Measurements from ENCODE around the gene ZBTB7C.

ZBTB7C gene

GRCh38 chr18:48045744-48046143 is 363.4 kb downstream of the ZBTB7C start:
- no peak for DNase-seq

- DNase-seq = no peak
Observed at GRCh38 chr18:48044944-48045343, 364.2 kb downstream of the ZBTB7C start.

GRCh38 chr18:48043166-48043565 is 366.0 kb downstream of the ZBTB7C start:
- DNase-seq = no peak

DNA sequence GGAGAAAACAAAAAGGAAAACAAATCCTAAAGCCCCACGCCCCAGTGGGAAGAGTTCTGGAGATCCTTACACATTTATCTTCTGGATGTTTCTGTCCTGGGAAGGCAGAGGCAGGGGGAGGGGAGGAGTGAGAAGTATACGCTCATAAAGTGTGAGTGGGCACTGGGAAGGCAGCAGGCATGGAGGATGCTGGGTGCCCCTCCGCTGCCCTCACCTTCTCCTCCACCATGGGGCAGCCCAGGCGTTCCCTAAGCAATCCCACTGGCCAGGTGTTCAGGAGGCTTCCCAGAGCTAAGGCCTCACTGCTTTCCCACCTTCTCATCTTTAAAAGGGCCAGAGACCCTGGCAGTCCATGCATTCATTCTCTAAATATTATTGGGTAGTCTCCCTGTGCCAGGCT is 366.8 kb downstream of the ZBTB7C start:
- DNase-seq = no peak

GRCh38 chr18:48040457-48041110 is 368.6 kb downstream of the ZBTB7C start:
- DNase-seq = no peak

GRCh38 chr18:48039769-48040215 is 369.4 kb downstream of the ZBTB7C start:
- no peak for DNase-seq

- no peak for DNase-seq
Observed at GRCh38 chr18:48038636-48039035, 370.5 kb downstream of the ZBTB7C start.

DNA sequence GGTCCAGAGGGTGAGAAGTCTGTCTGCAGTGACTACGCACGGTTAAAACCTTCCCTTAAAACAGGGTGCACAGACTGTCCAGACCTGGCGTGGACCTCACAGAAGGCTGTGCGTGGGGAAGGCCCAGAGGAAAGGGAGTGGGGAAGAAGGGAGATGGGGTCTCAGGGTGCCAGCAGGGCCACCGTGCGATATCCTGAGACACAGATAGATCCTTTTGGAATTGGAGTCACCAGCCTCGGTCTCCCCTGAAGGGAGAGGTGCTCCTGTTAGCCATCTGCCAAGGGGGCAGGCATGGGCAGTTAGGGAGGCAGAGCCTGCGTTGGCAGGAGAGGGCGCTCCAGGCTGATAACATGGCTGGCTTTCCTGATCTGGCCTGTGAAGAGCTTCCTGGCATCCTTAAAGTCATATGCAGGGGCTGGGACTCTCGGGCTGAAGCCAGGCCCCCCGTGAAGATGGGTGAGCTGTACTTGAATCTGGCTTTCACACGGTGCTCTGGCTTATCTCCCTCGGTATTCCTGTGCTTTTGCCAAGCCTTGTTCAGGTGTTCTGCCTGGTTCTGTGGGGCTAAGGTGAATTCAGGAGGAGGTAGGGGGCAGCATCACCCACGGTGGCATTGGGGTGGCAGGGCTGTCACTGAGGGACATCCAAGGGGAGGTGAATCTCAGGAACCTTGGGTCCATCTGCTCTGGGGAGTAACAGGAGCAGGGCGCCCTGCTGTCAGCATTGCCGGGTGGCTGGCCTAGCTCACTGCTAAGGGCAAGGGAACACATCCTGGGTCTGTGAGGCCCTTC is 371.5 kb downstream of the ZBTB7C start:
- no peak for DNase-seq

DNA sequence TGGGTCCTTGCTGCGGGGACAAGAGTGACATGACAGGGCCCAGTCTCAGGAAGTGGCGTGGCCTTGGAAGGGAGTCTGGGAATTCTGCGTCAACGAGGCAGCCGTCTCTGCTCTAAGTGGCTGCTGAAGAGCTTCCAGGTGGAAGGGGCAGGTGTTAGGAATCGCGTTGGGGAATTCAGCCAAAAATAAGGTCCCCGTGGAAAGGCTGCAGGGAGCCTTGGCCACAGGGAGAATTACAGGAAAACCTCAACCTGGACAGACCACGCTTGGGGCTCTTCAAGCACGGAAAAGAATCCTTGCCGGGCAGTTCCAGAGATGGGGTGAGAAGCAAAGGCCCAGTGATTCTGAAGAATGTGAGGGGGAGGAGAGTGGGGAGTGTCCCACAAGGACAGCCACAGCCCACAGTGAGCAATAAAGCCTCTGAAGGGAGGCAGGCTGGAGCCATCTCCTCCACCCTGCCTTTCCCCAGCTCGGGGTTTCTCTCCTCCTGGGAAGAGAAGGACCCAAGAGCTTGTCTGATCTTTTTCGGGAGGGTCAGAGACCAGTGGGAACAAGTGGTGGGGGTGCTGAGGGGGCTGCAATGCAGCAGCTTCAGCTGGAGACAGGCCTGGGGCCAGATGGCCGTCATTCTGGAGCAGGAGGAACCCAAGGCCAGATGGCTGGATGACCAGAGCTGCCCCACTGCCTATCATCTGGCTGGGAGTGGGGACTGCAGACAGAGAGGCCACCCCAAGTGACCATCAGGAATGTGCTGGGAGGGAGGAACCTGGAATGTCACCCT is 372.4 kb downstream of the ZBTB7C start:
- DNase-seq = no peak

DNA sequence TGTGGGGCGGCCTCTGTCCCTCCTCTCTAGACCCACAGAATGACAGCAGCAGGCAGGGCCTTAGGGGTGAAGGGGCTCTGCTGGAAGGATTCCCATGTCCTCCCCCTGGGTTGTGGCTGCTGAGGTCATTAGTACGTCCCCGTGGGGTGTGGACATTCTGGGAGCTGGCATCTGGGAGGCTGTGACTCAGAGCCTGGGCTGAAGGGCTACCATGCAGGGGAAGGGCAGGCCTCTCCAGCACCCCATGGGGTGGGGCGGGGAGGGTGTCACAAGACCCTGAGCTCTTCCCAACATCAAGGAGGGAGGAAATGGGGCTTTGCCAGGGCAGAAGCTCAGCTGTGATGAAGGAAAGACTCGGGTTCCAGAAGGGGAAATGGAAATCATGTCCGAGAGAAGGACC is 373.0 kb downstream of the ZBTB7C start:
- DNase-seq = no peak

DNA sequence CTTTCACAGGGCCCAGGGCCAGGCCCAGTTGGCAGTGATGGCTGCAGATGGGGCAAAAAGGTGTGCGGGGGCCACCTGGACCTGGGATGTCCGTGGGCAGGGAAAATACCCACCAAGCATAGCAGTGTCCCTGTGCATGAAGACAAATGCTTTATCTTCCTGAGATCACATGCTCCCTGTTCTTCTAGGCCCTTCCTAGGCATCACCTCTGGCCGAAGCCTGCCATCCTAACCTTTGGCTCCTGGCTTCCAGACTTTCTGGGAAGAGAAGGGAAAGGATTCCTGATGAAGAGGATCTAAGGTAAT is 373.7 kb downstream of the ZBTB7C start:
- no peak for DNase-seq

- DNase-seq = no peak
Observed at GRCh38 chr18:48034651-48035555, 374.3 kb downstream of the ZBTB7C start.

- DNase-seq = no peak
Observed at GRCh38 chr18:48033790-48034650, 375.2 kb downstream of the ZBTB7C start.

- DNase-seq = no peak
Observed at GRCh38 chr18:48032876-48033789, 376.1 kb downstream of the ZBTB7C start.

DNA sequence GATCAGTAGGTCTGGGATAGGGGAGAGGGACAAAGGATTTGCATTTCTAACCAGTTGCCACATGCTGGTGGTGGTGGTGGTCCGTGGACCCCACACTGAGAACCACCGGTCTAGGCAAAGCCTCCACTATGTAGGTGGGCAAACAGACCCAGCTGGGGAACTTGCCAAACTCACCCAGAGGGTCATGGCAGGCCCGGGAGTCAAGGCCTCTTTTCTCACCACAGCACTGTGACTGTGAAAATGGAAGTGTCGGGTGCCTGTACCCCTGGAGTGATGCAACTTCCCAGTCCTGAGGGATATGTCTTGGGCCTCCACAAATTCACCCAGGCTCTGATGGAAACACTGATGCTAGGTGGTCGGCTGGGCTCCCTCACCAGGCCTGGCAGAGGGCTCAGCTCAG is 377.5 kb downstream of the ZBTB7C start:
- DNase-seq = no peak

DNA sequence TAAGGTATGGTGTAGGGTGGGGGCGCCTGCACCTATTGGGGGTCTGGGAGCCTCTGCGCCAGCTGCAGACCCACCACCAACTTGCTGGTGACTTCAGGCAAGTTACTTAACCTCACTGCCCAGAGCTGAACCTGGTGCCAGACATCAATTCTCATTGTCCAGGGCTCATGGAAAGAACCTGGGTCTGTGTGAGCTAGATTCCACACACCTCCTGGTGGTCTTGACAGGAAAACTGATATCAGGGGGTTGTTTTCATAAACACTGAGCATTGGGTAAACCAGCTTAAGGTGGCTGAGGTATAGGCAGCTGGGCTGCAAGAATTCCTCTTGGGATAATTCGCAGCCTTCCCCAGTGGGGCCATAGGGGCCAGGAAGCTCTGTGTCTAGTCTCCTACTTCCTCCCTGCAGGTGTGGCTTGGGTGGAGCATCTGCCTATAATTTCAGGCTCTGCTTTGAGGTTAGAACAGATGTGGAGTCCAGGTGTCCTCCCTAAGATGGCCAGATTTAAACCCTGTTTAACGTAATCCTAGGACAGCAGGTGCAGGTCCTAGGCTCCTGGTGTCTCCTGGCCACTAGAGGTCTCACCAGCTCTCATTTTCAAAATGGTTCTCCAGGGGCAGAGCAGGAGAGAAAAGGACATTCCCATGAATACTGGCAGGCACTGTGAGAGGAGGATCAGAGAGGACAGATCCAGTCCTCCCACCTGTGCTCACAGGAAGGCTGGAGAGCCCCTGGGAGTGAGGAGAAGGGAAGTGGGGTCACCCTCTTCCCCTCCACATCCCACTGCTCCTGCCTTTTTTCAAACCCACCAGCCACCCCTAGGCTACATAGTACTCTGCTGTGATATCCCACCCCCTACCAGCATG is 378.3 kb downstream of the ZBTB7C start:
- DNase-seq = peak; percentile 60

DNA sequence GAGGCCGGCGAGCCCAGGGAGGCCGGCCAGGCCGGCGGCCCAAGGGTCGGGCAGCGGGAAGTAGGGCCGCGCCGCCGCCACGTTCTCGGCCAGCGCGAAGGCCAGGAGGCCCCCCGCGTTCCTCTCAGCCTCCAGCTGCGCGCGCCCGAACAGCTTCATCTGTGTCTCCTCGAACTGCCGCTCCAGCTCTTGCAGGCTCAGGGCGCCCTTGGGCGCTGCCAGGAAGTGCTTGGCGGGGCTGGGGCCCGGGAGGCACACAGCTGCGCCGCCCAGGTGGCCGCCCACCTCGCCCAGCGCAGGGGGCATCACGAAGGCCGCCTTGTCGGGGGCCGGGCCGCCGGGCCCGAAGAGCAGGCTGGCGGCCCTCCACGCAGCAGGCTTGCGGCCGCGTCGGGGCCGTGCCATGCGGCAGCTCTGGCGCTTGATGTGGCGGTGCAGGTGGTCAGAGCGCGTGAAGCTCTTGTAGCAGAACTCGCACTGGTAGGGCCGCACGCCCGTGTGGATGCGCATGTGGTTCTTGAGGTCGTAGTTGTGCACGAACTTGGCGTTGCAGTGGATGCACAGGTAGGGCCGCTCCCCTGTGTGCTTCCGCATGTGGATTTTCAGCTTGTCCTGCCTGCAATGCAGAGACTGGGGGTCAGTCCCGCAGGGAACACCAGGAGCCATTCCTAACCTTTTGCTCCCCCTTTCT is 379.7 kb downstream of the ZBTB7C start:
- DNase-seq = no peak

DNA sequence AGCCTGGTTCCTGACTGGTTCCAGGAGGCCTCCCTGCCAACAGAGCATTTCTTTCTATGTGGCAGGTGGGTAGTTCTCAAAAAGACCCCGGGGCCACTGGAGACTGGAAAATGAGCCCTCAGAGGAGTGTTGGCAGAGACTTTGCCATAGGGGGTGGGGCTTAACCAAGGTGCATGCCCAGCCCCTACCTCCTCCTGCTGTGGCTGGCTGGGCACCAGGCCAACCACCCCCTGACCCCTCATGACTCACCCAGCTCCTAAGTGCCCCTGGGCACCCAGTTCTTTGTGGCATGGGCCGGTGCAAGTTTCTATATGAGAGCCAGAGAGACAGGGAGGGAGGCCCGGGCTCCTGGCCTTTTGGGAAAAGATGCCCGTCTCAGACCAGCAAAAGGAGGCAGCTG is 380.5 kb downstream of the ZBTB7C start:
- no peak for DNase-seq

DNA sequence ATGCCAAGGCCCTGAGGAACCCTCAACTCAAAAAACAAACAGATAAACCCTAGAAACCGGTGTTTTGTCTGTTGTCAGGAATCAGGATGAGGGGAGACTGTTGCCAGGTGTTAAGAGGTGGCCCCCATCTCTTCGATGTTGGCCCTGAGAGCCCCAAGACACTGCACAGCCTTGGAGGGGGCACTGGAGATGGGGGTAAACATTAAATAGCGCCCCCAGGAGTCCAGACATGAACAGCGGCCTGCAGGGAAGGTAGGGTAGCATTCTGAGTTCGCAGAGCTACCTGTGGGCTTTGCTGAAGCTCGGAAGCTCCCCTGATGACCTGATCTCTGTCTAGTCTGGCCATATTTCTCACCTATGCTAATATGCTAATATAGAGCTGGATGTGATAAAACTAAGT is 381.1 kb downstream of the ZBTB7C start:
- DNase-seq = no peak

All from midbrain (tissue), 1 donor.